Measurements from ENCODE around the gene RNF20.
"Not testable (repeated sequence)": the region's sequence is repeated elsewhere in the genome, so short reads cannot be mapped to it uniquely, and the experiment has no call there.

The RNF20 gene

DNA sequence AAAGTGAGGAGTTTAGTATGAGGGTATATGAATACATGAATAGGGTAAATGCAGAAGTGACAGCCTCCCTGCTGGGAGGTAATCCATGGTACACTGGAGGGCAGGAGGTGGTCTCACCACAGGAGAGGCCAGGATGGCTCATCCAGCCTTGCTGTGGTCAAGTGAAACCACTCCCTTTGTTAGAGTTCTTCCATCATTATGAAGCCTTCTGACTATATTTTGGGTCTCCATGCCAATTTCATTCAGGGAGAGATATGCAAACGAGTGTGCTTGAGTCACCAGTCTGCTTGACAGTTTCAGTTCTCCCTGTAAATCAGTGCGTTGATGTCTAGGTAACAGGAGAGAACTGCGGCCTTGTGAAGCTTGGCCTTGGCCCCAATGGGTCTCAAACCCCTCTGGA is 44.7 kb downstream of the RNF20 start:
- TF ChIP-seq TAF1 (IDR thresholded peaks at IDR 0.05; ENCODE audit: borderline replicate concordance, low read depth, low read length) (no peak), POLR2AphosphoS5 (IDR thresholded peaks at IDR 0.05; ENCODE audit: low read depth, low read length) (no peak), POLR2A (IDR thresholded peaks at IDR 0.05; ENCODE audit: low read depth, low read length) (no peak)
- no peak for DNase-seq (ENCODE audit: insufficient read length)
- FAIRE-seq: no peak

DNA sequence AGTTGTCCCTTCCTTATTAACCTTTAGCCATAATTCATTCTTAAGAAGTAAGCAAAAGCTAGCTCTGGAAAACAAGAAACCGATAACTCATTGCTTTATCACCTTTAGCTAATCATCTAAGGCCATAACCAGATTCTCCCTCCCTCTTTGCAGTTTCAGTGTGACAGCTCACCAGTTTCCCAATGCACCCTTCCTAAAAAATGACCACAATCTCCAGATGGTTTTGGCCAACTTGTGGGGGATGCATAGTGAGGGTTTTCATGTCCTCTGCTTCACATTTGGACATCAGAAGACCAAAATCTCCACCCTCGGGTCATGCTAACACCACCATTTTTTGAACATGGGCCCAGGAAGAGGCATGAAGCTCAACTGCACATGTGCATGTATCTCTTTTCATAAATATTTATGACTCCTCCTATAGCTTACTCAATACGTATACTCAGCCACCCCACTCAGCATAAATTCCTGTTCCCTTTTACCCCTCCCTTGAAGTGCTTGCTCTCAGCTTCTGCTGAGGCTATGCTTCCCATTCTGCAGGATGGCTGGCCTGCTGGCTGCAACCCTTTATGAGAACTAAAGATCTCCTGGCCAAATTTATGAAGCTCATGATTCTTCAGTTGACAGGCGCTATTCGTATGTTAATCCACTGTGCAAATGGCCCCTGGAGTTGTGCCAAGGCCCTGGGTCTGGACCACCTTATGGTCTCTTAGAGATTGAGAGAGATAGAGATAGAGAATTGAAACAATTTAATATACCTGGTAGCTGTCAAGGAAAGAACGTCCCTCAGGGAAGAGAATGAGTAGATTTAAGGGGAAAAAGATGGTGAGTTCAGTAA is 46.3 kb downstream of the RNF20 start:
- no peak for TF ChIP-seq POLR2A (IDR thresholded peaks at IDR 0.05; ENCODE audit: low read depth, low read length)
- TF ChIP-seq TAF1 (IDR thresholded peaks at IDR 0.05; ENCODE audit: borderline replicate concordance, low read depth, low read length): no peak
- no peak for TF ChIP-seq POLR2AphosphoS5 (IDR thresholded peaks at IDR 0.05; ENCODE audit: low read depth, low read length)
- FAIRE-seq: no peak
- DNase-seq (ENCODE audit: insufficient read length): no peak

- FAIRE-seq (no peak), DNase-seq (ENCODE audit: insufficient read length) (no peak)
- TF ChIP-seq POLR2AphosphoS5 (IDR thresholded peaks at IDR 0.05; ENCODE audit: low read depth, low read length) (no peak), POLR2A (IDR thresholded peaks at IDR 0.05; ENCODE audit: low read depth, low read length) (no peak), TAF1 (IDR thresholded peaks at IDR 0.05; ENCODE audit: borderline replicate concordance, low read depth, low read length) (no peak)
Measured at GRCh38 chr9:101582553-101582952, 48.9 kb downstream of the RNF20 start.

GRCh38 chr9:101585740-101586139 is 52.1 kb downstream of the RNF20 start:
- DNase-seq (ENCODE audit: insufficient read length): no peak
- no peak for TF ChIP-seq POLR2A (IDR thresholded peaks at IDR 0.05; ENCODE audit: low read depth, low read length)
- no peak for TF ChIP-seq TAF1 (IDR thresholded peaks at IDR 0.05; ENCODE audit: borderline replicate concordance, low read depth, low read length)
- no peak for TF ChIP-seq POLR2AphosphoS5 (IDR thresholded peaks at IDR 0.05; ENCODE audit: low read depth, low read length)
- no peak for FAIRE-seq

DNA sequence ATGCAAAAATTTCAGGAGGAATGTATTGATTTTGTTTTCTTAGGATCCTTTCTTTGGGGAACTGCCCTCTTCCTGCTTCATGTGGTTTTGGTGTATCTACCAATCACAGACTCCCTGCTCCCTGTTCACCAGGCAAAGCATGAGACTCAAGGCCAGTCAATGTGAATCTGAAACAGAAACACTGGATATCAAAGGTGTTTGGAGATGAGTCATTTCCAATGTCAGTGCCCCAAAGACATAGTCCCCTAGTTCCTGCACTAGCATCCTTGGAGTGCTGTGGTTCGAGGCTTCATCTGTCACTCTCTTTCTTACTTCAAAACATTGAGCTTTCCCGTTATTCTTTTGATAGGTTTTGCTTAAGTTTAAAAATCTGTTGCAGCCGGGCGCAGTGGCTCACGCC is 53.0 kb downstream of the RNF20 start:
- no peak for FAIRE-seq
- no peak for DNase-seq (ENCODE audit: insufficient read length)
- no peak for TF ChIP-seq POLR2A (IDR thresholded peaks at IDR 0.05; ENCODE audit: low read depth, low read length)
- TF ChIP-seq POLR2AphosphoS5 (IDR thresholded peaks at IDR 0.05; ENCODE audit: low read depth, low read length): no peak
- TF ChIP-seq TAF1 (IDR thresholded peaks at IDR 0.05; ENCODE audit: borderline replicate concordance, low read depth, low read length): no peak

- TF ChIP-seq TAF1 (IDR thresholded peaks at IDR 0.05; ENCODE audit: borderline replicate concordance, low read depth, low read length) (no peak), POLR2AphosphoS5 (IDR thresholded peaks at IDR 0.05; ENCODE audit: low read depth, low read length) (no peak), POLR2A (IDR thresholded peaks at IDR 0.05; ENCODE audit: low read depth, low read length) (no peak)
- DNase-seq (ENCODE audit: insufficient read length) (no peak), FAIRE-seq (no peak)
Measured at GRCh38 chr9:101587332-101588043, 53.8 kb downstream of the RNF20 start.

DNA sequence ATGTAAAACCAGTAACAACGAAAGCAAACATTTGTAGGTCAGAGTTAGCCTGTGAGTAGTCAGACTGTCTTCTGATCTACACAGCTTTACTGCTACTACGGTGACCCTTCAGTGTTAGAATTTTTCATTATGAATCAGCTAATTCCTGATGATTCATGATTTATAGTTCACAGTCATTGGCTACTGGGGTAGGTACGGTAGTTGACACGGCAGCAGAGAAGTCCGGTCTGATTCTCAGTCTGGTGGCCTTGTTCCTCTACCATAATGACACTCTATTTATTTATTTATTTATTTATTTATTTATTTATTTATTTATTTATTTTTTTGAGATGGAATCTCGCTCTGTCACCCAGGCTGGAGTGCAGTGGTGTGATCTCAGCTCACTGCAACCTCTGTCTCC is 56.4 kb downstream of the RNF20 start:
- not testable (repeated sequence) for FAIRE-seq; DNase-seq (ENCODE audit: insufficient read length)

DNA sequence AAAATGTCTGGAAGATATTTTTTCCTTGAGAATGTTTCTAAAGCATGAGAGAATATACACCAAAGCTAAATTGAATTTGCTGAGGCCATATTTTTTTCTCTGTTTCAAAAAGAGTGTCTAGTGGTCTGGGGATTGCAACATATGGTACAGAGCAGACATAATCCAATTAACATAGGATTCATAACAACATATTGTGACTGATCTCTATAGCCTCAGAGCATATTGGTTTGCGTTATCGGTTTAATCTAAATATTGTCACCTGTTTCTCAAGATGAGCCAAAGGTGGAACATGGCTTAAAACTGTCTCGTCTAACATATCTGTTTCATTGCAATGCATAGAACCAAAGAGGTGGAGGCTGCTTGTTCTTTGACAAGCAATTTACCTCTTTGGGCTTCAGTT is 57.2 kb downstream of the RNF20 start:
- FAIRE-seq (no peak), DNase-seq (ENCODE audit: insufficient read length) (no peak)
- TF ChIP-seq POLR2AphosphoS5 (IDR thresholded peaks at IDR 0.05; ENCODE audit: low read depth, low read length): no peak
- TF ChIP-seq TAF1 (IDR thresholded peaks at IDR 0.05; ENCODE audit: borderline replicate concordance, low read depth, low read length): no peak

DNA sequence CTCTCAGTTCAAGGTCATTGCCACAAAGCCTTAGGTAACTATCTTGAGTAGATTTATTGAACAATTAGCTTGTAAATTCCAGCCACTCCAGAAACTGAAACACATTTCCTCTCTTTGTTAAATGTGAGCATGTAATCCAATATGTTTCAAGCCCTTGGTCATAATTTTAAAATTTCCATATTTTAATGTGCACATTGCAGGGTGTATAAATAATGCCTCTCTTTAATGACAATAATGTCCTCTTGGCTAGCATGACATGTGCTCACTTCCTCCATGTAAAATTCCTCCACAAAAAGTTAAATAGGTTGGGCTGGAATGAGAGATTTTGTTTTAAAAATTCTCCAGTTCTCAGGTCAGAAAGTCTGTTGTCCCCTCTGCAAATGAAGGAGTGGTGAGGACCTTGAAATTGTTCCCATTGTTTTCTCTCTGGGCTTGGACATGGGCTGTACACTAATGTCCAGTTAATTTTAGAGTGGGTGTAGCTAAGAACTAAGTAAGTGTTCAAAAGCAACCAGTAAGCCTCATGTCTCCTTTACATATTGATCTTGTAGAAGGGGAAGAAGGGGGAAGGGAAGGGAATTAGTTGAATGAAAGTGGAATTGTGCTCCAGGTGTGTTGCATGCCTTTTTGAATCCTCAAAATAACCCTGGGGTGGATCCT is 58.3 kb downstream of the RNF20 start:
- DNase-seq (ENCODE audit: insufficient read length) (no peak), FAIRE-seq (no peak)
- no peak for TF ChIP-seq POLR2AphosphoS5 (IDR thresholded peaks at IDR 0.05; ENCODE audit: low read depth, low read length)
- no peak for TF ChIP-seq POLR2A (IDR thresholded peaks at IDR 0.05; ENCODE audit: low read depth, low read length)
- no peak for TF ChIP-seq TAF1 (IDR thresholded peaks at IDR 0.05; ENCODE audit: borderline replicate concordance, low read depth, low read length)

- no peak for FAIRE-seq
- DNase-seq (ENCODE audit: insufficient read length): no peak
Measured at GRCh38 chr9:101592788-101593187, 59.1 kb downstream of the RNF20 start.

DNA sequence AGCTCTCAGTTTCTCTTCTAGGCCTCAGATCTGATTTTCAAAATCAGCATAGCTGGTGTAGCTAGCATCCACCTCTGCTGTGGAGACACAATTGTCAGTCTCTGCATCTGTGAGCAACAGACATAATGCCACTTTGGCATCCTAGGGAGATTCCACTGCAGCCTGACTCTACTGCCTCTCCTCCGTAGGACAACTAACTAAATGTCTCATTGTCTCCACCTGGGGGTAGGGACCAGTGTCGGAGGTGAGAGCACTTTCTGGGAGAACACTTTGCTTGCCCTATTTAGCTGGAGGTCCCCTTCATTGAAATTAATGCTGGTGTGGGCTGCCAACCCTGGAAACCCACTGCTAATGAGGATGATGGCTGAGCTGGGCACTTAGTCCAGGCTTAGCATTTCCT is 59.7 kb downstream of the RNF20 start:
- TF ChIP-seq POLR2A (IDR thresholded peaks at IDR 0.05; ENCODE audit: low read depth, low read length): no peak
- no peak for TF ChIP-seq POLR2AphosphoS5 (IDR thresholded peaks at IDR 0.05; ENCODE audit: low read depth, low read length)
- no peak for TF ChIP-seq TAF1 (IDR thresholded peaks at IDR 0.05; ENCODE audit: borderline replicate concordance, low read depth, low read length)
- DNase-seq (ENCODE audit: insufficient read length): no peak
- no peak for FAIRE-seq

More at GRCh38 chr9:101592788-101593187, 59.1 kb downstream of the RNF20 start:
- TF ChIP-seq POLR2AphosphoS5 (IDR thresholded peaks at IDR 0.05; ENCODE audit: low read depth, low read length): no peak
- TF ChIP-seq TAF1 (IDR thresholded peaks at IDR 0.05; ENCODE audit: borderline replicate concordance, low read depth, low read length): no peak
- no peak for TF ChIP-seq POLR2A (IDR thresholded peaks at IDR 0.05; ENCODE audit: low read depth, low read length)

DNA sequence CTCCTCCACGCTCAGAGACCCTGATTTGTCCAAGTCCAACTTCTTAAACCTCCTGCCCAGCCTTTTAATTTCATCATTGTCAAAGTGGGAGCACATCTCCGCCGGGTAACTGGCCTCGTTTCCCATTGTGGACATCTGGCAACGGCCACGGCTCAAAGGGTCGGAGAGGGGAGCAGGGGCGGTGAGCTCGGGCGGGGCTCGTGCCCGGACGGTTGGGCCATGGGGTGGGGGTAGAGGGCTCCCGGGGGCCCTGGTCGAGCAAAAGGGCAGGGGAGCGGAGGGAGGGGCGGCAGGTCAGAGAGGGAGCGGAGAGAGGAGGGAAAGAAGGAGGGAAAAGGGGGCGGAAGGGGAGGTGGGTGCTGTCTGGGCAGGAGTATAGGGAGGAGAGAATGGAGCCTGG is 61.1 kb downstream of the RNF20 start, which contains the start of gene PPP3R2:
Gene PPP3R2, minus strand, starts transcription at position 174 of the 400 bp plus-strand sequence. Its CDS starts 48 bp downstream, at position 126.
- DNase-seq (ENCODE audit: insufficient read length) (no peak), FAIRE-seq (no peak)
- TF ChIP-seq POLR2A (IDR thresholded peaks at IDR 0.05; ENCODE audit: low read depth, low read length): no peak
- no peak for TF ChIP-seq TAF1 (IDR thresholded peaks at IDR 0.05; ENCODE audit: borderline replicate concordance, low read depth, low read length)
- no peak for TF ChIP-seq POLR2AphosphoS5 (IDR thresholded peaks at IDR 0.05; ENCODE audit: low read depth, low read length)
